ENCODE measurements around the gene NABP2.

- TF ChIP-seq, protein P1, sequence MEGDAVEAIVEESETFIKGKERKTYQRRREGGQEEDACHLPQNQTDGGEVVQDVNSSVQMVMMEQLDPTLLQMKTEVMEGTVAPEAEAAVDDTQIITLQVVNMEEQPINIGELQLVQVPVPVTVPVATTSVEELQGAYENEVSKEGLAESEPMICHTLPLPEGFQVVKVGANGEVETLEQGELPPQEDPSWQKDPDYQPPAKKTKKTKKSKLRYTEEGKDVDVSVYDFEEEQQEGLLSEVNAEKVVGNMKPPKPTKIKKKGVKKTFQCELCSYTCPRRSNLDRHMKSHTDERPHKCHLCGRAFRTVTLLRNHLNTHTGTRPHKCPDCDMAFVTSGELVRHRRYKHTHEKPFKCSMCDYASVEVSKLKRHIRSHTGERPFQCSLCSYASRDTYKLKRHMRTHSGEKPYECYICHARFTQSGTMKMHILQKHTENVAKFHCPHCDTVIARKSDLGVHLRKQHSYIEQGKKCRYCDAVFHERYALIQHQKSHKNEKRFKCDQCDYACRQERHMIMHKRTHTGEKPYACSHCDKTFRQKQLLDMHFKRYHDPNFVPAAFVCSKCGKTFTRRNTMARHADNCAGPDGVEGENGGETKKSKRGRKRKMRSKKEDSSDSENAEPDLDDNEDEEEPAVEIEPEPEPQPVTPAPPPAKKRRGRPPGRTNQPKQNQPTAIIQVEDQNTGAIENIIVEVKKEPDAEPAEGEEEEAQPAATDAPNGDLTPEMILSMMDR (conservative IDR thresholded peaks at IDR 0.05; ENCODE audit: low read depth in 2 of 2): no peak
- TF ChIP-seq POLR2AphosphoS5 (IDR thresholded peaks at IDR 0.05; ENCODE audit: low read depth) (no peak), EZH2 (IDR thresholded peaks at IDR 0.05; ENCODE audit: low read depth, unreplicated experiment) (no peak), EZH2phosphoT487 (IDR thresholded peaks at IDR 0.05; ENCODE audit: unreplicated experiment) (no peak), JUNB (IDR thresholded peaks at IDR 0.05; ENCODE audit: unreplicated experiment) (no peak)
- TF ChIP-seq, protein P2, sequence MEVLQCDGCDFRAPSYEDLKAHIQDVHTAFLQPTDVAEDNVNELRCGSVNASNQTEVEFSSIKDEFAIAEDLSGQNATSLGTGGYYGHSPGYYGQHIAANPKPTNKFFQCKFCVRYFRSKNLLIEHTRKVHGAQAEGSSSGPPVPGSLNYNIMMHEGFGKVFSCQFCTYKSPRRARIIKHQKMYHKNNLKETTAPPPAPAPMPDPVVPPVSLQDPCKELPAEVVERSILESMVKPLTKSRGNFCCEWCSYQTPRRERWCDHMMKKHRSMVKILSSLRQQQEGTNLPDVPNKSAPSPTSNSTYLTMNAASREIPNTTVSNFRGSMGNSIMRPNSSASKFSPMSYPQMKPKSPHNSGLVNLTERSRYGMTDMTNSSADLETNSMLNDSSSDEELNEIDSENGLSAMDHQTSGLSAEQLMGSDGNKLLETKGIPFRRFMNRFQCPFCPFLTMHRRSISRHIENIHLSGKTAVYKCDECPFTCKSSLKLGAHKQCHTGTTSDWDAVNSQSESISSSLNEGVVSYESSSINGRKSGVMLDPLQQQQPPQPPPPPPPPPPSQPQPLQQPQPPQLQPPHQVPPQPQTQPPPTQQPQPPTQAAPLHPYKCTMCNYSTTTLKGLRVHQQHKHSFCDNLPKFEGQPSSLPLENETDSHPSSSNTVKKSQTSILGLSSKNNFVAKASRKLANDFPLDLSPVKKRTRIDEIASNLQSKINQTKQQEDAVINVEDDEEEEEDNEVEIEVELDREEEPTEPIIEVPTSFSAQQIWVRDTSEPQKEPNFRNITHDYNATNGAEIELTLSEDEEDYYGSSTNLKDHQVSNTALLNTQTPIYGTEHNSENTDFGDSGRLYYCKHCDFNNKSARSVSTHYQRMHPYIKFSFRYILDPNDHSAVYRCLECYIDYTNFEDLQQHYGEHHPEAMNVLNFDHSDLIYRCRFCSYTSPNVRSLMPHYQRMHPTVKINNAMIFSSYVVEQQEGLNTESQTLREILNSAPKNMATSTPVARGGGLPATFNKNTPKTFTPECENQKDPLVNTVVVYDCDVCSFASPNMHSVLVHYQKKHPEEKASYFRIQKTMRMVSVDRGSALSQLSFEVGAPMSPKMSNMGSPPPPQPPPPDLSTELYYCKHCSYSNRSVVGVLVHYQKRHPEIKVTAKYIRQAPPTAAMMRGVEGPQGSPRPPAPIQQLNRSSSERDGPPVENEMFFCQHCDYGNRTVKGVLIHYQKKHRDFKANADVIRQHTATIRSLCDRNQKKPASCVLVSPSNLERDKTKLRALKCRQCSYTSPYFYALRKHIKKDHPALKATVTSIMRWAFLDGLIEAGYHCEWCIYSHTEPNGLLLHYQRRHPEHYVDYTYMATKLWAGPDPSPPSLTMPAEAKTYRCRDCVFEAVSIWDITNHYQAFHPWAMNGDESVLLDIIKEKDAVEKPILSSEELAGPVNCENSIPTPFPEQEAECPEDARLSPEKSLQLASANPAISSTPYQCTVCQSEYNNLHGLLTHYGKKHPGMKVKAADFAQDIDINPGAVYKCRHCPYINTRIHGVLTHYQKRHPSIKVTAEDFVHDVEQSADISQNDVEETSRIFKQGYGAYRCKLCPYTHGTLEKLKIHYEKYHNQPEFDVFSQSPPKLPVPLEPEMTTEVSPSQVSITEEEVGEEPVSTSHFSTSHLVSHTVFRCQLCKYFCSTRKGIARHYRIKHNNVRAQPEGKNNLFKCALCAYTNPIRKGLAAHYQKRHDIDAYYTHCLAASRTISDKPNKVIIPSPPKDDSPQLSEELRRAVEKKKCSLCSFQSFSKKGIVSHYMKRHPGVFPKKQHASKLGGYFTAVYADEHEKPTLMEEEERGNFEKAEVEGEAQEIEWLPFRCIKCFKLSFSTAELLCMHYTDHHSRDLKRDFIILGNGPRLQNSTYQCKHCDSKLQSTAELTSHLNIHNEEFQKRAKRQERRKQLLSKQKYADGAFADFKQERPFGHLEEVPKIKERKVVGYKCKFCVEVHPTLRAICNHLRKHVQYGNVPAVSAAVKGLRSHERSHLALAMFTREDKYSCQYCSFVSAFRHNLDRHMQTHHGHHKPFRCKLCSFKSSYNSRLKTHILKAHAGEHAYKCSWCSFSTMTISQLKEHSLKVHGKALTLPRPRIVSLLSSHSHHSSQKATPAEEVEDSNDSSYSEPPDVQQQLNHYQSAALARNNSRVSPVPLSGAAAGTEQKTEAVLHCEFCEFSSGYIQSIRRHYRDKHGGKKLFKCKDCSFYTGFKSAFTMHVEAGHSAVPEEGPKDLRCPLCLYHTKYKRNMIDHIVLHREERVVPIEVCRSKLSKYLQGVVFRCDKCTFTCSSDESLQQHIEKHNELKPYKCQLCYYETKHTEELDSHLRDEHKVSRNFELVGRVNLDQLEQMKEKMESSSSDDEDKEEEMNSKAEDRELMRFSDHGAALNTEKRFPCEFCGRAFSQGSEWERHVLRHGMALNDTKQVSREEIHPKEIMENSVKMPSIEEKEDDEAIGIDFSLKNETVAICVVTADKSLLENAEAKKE (CRISPR knock-in tag; IDR thresholded peaks at IDR 0.05): no peak
These were observed 23.8 kb downstream of the NABP2 start for GRCh38 chr12:56247923-56248322.
